ENCODE measurements around the gene LDHAL6B. TPM values are rescaled to one million over a fixed set of nuclear protein-coding genes. Genes with fewer than 3 reads are reported as not detected.

LDHAL6B gene
- total RNA-seq, 1 donor from 2014 or later: not detected

GRCh38 chr15:59205839-59206622 lies 612 bp upstream of the LDHAL6B start:
- ATAC-seq (no peak), DNase-seq (ENCODE audit: low spot score) (no peak)
- intact Hi-C loops (cut with DNase I): no loop called here

- intact Hi-C loops (cut with DNase I): no loop called here
- ATAC-seq (no peak), DNase-seq (ENCODE audit: low spot score) (no peak)
Measured at GRCh38 chr15:59208613-59209249, 2.1 kb downstream of the LDHAL6B start.

DNA sequence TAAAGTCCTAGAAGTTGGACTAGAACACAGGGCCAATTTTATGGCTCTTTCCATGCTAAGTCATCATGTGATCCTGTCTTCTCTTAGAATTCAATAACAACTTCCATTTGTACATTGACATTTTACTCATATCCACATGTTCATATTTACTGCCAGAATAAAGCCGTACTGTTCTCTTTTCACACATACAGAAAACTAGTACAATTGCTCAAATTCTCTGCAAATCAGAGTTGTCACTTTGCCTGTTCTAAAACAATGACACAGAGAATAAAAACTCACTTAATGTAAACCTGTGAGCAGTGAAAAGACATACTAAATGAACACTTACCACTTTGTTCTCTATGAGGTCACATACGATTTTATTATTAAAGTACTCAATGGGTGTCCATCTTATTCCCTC lies 3.5 kb downstream of the LDHAL6B start:
- DNase-seq (ENCODE audit: low spot score) (no peak), ATAC-seq (no peak)
- intact Hi-C loops (cut with DNase I): no loop called here

DNA sequence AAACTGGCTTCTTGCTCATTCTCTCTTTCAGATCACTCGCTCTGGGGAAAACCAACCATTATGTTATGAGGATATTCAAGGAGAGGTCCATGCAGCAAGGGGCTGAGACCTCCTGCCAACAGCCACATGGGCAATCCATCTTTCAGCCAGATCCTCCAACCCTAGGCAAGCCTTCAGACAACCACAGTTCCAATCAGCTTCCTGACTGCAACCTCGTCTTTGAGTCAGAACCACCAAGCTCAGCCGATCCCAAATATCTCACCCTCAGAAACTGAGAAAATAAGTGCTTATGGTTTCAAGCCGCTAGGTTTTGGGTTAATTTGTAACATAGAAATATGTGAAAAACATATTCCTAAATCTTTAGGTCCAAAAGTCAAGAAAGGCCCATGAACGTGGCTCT lies 10.3 kb downstream of the LDHAL6B start:
- no peak for DNase-seq (ENCODE audit: low spot score)
- intact Hi-C loops (cut with DNase I): no loop called here
- no peak for ATAC-seq

GRCh38 chr15:59217876-59218498 lies 11.3 kb downstream of the LDHAL6B start:
- ATAC-seq (no peak), DNase-seq (ENCODE audit: low spot score) (no peak)
- intact Hi-C loops (cut with DNase I): no loop called here

GRCh38 chr15:59218710-59219109 lies 12.1 kb downstream of the LDHAL6B start:
- intact Hi-C loops (cut with DNase I): no loop called here
- DNase-seq (ENCODE audit: low spot score) (no peak), ATAC-seq (no peak)

- no peak for DNase-seq (ENCODE audit: low spot score)
- intact Hi-C loops (cut with DNase I): no loop called here
- no peak for ATAC-seq
Measured at GRCh38 chr15:59221511-59222505, 15.2 kb downstream of the LDHAL6B start.

DNA sequence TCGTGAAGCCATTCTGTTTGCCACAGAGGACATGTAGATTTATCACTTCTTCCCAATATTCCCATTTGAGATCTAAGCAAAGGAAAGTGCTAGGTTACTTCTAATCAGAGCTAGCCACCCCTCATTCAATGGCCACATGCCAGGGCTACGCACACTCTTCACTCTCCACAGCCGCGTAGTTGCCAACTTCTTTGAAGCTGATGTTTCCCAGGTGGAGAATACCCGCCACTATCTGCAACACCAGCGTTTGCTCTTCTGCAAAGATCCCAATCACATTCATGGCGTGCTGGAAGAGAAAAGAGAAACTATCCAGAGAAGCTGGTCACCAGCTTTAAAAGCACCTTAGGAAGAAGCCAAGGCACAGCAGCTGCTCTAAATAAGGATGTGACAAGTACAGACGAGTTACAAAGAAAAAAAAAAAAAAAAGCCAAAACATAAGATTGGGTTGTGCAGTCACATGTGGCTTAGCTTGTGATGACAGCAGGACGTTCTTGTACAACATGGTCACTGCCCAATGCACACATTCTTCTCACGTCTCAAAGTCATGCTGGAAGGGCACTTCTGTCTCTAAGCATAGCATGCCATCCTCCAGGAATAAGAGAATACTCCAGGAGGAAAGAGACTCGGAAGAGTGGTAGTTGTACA lies 16.4 kb downstream of the LDHAL6B start:
- ATAC-seq: no peak
- DNase-seq (ENCODE audit: low spot score): no peak
- intact Hi-C loops (cut with DNase I): no loop called here

GRCh38 chr15:59223736-59224135 lies 17.1 kb downstream of the LDHAL6B start:
- intact Hi-C loops (cut with DNase I): no loop called here
- DNase-seq (ENCODE audit: low spot score): no peak
- ATAC-seq: no peak

DNA sequence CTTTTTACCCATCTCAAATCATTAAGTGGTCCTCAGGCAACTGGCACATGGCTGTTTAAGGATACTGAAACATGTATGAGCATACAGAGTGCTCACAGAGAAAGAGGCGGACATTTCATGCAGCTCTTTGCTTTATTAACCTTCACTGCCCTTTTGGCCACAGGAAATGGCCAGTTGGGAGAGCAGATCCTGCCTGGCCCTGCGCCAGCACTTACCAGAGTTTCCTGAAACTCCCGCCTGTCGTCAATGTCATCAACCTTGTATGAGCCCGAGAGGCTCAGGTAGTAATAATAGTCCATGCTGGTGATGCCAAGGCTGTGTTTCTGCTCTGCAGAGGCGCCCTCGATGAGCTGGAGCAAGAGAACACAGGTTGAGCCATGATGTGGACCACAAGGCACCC lies 17.8 kb downstream of the LDHAL6B start:
- intact Hi-C loops (cut with DNase I): no loop called here
- no peak for ATAC-seq
- DNase-seq (ENCODE audit: low spot score): no peak

GRCh38 chr15:59227021-59227420 lies 20.4 kb downstream of the LDHAL6B start:
- intact Hi-C loops (cut with DNase I): no loop called here
- DNase-seq (ENCODE audit: low spot score): no peak

DNA sequence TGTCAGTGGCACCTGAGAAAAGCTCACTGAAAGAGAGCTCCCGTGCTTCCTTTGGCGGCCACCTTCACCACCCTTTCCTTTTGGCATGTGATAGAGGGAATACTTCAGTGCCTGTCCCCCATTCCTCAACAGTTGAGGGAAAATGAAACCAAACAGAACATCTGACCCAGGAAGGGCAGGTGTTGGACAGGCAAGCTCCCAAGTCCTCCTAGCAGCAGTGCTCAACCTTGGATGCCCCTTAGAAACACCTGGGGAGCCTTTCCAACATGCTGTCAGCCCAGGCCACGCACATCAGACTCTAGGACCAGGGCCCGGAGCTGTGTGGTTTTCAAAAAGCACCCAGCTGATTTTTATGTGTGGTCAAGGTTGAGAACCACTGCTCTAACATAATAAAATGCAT lies 22.4 kb downstream of the LDHAL6B start:
- DNase-seq (ENCODE audit: low spot score) (no peak), ATAC-seq (no peak)
- intact Hi-C loops (cut with DNase I): no loop called here

More at GRCh38 chr15:59227021-59227420, 20.4 kb downstream of the LDHAL6B start:
- ATAC-seq: no peak

GRCh38 chr15:59229453-59229852 lies 22.8 kb downstream of the LDHAL6B start:
- DNase-seq (ENCODE audit: low spot score): no peak
- no peak for ATAC-seq
- intact Hi-C loops (cut with DNase I): no loop called here

DNA sequence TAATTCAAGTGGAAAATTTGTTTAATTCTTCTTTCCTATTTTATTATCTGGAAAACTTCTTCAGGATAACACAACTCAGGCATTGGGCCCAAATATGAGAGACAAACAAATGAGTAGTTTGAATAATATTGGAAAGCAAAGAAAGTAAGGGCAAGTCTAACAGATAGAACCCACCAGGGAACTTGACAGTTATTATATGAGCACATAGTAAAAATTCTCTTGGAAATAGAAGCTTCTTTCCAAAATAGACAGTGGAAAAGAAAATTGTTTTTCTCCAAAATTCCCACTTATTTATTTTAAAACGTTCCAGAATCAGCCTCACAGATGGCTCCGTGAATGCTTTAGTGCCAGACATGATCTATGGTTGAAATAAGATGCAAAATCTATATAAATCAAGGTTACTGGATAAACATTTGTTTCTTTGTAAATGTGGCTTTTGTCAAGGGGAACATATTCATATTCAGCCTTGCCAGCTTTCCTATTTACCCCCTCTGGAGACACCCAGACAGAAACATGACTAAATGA lies 23.9 kb downstream of the LDHAL6B start:
- no peak for DNase-seq (ENCODE audit: low spot score)
- intact Hi-C loops (cut with DNase I): no loop called here
- ATAC-seq: no peak

DNA sequence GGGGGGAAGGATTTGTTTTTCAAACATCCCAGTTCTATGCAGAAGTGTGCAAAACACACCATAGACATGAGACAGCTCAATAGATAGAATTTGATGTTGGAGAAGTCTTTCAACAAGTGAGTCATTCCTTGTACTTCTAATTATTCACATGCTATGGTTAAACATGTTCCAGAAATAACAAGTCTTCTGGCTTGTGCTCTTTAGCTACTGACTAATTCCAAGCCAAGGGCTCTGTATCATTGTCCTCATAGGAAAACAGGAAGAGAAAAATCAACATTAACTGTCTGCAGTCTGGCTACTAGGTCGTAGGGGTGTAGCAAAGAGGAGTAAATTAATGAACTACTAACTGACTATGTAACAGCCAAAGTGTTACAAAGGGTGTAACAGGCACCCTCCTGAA lies 25.8 kb downstream of the LDHAL6B start:
- DNase-seq (ENCODE audit: low spot score): no peak
- intact Hi-C loops (cut with DNase I): no loop called here
- peak; percentile 81 for ATAC-seq

DNA sequence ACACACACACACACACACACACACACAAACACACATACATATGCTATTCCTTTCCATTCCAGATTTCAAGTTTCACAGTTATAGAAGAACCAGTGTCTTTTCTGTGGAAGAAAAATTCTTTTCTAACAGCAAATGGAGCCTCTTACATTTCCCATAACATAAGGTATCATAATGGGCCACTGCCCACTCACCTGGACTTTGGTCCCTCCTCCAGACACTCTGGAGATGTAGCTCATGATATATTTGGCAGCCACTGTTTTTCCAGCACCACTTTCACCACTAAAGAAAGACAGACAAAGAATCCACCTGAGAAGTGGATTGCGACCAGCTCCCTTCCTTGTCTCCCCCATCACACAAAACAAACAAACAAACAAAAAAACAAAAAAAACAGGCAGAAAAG lies 29.8 kb downstream of the LDHAL6B start:
- no peak for DNase-seq (ENCODE audit: low spot score)
- intact Hi-C loops (cut with DNase I): no loop called here
- ATAC-seq: no peak

DNA sequence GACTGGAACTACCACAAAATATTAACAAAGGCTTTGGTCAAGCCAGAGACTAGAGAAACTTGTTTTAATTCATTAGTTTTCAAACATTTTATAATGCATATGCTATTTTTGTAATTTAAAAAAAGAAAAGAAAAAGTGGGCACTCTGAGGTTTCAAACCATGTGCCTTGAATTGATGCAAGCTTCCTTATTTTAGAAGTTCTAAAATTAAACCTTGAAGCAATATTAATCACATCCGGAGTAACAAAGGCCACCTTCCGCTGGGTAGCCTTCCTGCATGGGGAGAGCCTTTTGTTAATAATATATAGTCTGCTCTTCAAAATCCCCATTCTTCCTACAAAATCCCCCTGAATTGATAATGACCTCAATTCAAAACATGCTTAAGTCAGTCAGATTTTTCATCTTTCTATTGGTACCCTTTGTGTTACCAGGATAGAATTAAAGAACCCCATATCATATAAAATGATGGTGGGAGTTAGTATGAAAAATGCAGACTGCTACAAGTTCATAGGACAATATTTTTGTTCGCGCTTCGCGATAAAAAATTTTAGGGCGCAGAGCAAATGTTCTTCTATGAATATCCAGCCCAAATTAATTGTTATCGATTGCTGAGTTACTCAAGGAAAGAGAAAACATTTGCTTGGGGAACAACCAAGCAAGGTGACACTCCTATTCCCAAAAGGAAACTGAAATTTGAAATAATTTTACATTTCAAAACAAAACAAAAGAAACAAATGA lies 30.6 kb downstream of the LDHAL6B start:
- DNase-seq (ENCODE audit: low spot score): no peak
- intact Hi-C loops (cut with DNase I): no loop called here
- no peak for ATAC-seq

DNA sequence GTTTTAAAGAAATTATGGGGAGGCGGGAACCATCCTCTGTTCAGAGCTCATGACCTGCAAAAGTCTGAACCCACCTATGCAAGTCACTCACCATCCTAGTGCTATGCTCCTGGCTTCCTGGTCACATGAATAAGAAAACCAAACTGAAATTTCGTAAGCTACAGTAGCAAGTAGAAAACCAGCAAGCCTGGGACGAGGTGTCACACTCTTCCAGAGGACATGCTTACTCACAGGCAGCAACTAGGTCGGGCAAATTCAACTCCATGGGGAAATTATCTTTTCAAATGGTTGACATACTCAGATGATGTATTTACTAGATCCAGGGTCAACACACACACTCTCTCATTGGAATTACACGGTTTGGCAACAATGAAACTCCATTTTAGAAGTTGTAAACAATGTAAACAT lies 31.3 kb downstream of the LDHAL6B start:
- ATAC-seq: no peak

More for the DNA sequence above, 31.3 kb downstream of the LDHAL6B start:
- no peak for DNase-seq (ENCODE audit: low spot score)
- intact Hi-C loops (cut with DNase I): no loop called here
